Gastrocnemius medialis (tissue), 4 donors: ENCODE measurements around the gene SPAG5.

Experiments used
- POLR2A ChIP-seq, 2 donors: fragments of 450-650 bp; IDR thresholded peaks; one replicate each; pipeline ENCODE4 v1.6.1; 2017; ENCODE audit warnings: antibody characterized with exemption in 2 of 2, mild to moderate bottlenecking in 2 of 2, moderate library complexity in 2 of 2
- TF ChIP-seq, protein P1 (sequence below), 5 experiments: fragments of 450-650 bp in 3 of 5; fragments of 200-600 bp in 2 of 5; sonication (generic) in 2 of 5; IDR thresholded peaks in 4 of 5; conservative IDR thresholded peaks in 1 of 5; 1 replicate in 4 of 5; 2 replicates in 1 of 5; pipeline ENCODE4 v1.5.1; 2016 to 2019; ENCODE audit warnings: antibody characterized with exemption in 5 of 5, mild to moderate bottlenecking in 3 of 5, moderate library complexity in 3 of 5

DNA sequence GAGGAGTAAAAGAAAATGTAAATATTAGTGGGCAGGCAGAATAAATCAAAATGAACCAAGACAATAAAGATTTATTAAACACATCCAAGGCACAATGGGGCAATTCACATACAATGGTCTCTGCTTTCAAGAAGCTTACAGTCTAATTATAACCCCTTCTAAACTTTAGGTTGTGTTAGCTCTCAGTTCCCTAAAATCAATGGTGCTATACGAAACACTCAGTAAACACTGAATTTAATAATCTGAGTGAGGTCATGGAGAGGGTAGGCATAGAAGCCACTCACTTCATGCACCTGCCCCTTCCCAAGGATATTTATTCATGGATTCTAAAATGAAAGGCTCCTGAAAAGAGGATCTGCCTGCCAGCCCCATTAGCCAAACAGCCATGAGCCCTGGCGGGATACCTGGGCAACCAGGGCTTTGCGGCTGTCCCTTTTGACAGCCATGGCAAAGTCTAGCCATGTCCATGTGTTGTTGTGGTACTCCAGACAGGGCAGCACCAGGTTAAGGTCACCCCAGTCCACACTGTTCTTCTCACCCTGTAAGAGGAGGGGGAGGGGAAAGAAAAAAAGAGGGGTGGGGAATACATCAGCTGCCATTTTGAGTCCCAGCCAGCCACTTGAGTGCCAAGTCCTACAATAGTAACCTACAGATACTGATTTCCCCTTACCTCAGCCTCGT lies 16.6 kb upstream of the SPAG5 start:
- TF ChIP-seq, protein P1, sequence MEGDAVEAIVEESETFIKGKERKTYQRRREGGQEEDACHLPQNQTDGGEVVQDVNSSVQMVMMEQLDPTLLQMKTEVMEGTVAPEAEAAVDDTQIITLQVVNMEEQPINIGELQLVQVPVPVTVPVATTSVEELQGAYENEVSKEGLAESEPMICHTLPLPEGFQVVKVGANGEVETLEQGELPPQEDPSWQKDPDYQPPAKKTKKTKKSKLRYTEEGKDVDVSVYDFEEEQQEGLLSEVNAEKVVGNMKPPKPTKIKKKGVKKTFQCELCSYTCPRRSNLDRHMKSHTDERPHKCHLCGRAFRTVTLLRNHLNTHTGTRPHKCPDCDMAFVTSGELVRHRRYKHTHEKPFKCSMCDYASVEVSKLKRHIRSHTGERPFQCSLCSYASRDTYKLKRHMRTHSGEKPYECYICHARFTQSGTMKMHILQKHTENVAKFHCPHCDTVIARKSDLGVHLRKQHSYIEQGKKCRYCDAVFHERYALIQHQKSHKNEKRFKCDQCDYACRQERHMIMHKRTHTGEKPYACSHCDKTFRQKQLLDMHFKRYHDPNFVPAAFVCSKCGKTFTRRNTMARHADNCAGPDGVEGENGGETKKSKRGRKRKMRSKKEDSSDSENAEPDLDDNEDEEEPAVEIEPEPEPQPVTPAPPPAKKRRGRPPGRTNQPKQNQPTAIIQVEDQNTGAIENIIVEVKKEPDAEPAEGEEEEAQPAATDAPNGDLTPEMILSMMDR (IDR thresholded peaks at IDR 0.05 in 4 of 5, conservative IDR thresholded peaks at IDR 0.05 in 1 of 5), result no peak
- TF ChIP-seq POLR2A (IDR thresholded peaks at IDR 0.05), result no peak
